HG03432 (cell line): ENCODE data around the gene SLC6A9.
A peak's percentile ranks its signal among the peaks of the same experiment; 100 is the strongest.

ENCODE experiments used
- ATAC-seq: cut with Tn5 transposase; IDR thresholded peaks from one replicate; pipeline ENCODE4 v1.9.1; 2021; ENCODE audit warnings: mild to moderate bottlenecking, moderate library complexity; ENCODE audit not compliant: unreplicated experiment

Gene SLC6A9

DNA sequence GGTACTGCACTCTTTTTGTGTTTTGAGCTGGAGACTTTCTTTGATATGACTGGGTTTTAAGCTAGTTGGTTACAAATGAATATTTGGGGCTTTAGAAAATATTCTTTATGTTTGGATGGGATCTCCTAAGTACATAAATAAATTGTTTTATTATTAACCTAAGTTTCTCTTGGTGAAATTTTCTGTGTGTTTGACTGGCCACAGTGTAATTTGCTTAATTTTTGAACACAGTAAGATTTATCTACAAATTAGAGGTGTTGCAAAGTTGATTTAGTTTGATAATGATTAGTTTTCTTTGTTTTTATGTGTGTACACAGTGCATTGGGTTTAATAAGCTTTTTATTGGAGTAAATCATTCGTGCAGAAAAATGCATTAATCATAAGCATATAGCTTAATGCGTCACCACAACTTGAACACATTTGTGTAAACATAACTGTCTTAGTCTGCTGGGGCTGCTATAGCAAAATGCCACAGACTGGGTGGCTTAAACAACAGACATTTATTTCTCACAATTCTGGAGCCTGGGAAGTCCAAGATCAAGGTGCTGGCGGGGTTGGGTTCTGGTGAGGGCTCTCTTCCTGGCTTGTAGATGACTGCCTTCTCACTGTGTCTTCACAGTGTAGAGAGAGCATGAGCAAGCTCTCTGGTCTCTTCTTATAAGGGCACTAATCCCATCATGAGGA, 17.4 kb upstream of the SLC6A9 start:
- ATAC-seq, result no peak

DNA sequence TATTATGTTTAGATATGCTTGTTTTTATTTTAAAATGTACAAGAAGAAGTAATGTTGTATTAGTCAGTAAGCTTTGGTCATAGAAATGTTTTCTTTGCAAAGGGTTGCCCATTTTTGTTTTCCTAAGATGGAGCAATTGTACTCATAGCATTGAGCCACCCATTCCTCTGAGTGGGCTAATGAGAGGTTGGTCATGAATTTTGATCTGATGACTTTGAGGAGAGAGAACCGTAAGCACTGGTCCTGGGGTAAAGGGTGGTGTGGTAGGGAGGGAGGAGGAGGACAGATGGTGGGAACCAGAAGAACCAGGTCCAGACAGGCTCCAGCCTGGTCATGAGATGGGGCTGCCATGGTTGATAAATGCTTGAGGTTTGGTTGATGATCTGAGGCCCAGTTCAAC, 15.9 kb upstream of the SLC6A9 start:
- no peak for ATAC-seq

DNA sequence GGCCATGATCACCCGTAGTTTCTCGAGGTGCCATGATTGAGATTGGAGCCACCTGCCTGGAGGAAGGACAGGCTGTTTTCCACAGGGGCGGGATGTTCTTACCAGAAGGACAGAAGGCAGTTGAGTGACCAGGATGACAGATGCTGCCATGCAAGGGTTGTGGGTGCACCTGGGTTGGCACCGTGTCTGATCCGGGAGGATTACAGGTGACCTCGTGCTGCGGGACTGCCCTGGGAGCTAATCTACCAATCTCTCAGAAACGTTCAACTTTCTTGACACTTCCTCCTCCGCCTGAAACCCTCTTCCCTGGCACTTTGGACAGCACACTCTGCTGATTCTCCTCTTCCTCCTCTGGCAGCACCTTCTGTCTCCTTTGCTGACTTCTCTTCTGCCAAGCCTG, 13.8 kb upstream of the SLC6A9 start:
- ATAC-seq, result no peak

DNA sequence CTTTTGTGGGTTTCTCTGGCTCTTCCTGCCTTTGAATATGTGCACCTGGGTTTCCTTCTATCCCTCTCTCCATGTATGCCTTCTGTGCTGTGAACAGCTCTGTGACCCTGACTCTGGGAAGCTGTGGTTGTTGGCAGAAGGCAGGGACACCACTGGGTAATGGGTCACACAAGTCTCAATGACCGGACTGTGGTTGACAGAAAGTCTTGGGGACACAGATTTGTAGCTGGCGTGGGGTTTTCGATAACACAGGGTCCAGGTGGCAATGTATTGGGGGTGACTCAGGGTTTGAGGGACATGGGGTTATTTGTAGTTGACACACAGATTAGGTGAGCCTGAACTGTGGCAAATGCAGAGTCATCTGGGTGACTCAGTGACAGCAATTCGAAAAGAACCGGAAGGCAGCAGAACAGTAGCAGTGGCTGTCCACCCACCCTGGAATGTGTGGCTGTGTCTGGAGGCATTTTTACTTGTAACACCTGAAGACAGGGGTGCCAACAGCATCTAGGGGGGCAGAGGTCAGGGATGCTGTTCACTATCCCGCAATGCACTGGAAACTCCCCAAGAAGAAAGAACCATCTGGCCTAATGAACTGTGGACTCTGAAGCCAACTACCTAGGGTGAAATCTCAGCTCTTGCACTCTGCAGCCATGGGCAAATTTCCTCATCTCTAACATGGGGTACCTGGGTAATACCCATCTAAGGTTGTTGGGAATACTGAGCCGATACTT, 13.0 kb upstream of the SLC6A9 start:
- no peak for ATAC-seq

DNA sequence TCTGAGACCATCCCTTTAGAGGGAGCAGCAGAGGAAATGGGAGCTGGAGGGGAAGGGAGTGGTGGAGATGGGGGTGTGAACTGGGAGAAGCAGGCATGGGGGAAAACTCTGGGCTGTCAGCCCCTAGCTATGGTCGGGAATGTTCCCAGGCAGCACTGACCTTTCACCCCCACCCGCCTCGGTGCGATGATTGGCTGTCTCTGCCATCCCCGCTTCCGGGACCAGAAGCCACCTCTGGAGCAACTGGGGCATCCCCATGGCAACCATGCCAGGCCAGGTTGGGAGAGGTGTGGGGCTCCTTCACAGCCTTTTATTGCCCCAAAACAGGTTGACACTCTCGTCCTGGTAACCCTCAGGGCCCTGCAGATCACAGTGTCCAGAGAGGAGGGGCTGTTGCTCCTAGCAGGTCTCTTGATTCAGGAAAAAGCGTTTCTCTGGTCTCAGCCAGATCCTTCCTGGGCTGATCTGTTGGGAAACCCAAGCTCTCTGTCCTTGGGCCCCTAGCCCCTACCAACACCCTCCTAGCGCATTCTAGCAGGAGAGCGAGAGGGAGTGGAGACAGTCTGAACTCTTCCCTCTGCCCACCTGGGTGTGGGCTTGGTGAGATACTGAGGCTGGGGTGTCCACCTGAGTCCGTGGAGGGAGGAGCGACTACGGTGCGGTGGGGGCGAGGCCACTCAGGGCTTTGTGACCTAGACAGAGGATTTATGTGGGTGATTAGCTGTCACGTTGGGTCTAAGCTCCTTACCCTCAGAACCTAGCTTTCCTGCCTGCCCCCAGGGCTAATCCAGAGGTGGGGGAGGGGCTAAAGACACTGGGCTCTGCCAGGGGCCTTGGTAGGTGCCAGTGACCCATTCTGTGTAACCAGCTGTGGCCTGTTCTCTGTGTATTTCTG, 12.2 kb upstream of the SLC6A9 start:
- no peak for ATAC-seq

DNA sequence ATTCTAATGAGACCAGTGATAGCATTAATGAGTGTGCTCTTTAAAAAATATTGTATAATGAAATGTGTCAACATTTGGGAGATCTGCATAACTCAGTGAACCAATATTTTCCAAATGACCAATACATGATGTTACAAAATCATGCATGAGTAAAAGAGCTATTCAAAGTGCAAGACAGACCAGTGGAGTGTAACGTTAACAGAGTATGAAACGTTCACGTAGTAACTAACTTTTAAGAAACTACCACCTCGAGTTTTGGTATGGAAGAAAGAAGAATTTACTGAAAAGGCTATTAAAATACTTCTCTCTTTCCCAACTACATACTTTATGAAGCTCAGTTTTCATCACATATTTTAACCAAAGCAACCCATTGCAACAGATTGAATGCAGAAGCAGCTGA, 9.6 kb upstream of the SLC6A9 start:
- no peak for ATAC-seq

DNA sequence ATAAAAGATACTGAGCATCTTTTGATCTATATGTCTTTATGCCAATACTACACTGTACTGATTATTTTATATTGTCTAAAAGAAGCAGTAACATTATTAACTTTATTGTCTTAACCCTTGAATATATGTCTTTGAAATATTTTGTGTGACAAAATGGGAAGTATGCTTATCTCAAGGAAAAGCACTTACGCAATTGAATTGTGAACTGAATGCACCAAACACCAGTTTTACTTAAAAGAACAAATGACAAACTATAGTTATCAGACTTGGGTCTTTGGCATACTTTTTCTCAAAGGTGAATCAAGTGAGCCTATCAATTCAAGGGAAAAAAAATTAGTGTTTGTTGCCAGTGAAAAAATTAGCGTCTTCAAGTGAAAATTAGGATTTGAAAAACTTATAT, 9.2 kb upstream of the SLC6A9 start:
- ATAC-seq, result no peak

DNA sequence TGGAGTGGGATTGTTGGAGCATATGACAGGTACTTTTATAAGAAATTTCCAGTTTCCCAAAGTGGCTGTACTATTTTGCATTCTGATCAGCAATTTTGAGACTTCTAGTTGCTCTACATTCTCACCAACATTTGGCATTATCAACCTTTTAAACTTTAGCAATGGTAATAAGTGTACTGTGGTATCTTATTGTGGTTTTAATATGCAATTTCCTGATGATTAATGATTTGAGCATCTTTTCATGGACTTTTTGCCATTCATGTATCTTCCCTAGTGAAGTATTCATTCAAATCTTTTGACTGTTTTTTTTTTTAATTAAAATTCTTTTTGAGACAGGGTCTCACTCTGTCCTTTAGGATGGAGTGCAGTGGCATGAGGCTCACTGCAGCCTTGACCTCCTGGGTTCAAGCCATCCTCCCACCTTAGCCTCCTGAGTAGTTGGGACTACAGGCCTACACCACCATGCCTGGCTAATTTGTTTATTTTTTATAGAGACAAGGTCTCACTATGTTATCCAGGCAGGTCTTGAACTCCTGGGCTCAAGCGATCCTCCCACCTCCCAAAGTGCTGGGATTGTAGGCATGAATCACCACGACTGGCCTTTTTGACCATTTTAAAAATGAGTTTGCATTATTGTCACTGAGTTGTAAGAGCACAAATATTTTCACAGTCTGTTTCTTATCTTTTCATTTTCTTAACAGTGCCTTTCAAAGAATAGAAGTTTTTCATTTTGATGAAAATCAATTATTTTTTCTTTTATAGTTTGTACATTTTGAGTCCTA, 7.8 kb upstream of the SLC6A9 start:
- no peak for ATAC-seq

DNA sequence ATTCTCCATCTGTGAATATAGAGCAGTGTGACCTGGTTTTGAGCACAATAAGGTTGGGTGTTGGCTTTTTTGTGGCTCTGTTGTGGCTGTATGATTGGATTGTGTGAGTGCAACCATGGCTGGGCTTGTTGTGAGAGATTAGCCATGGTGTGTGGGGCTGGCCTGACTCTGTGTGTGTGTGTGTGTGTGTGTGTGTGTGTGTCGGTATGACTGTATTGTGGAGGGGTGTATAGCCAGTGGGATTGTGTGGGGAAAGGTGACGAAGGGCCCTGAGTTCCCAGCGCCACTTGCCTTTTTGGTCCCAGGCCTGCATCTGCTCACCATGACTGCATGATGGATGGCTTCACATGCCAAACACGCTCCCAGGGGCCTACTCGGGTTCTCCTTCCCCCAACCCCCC, 5.9 kb upstream of the SLC6A9 start:
- ATAC-seq, result no peak

DNA sequence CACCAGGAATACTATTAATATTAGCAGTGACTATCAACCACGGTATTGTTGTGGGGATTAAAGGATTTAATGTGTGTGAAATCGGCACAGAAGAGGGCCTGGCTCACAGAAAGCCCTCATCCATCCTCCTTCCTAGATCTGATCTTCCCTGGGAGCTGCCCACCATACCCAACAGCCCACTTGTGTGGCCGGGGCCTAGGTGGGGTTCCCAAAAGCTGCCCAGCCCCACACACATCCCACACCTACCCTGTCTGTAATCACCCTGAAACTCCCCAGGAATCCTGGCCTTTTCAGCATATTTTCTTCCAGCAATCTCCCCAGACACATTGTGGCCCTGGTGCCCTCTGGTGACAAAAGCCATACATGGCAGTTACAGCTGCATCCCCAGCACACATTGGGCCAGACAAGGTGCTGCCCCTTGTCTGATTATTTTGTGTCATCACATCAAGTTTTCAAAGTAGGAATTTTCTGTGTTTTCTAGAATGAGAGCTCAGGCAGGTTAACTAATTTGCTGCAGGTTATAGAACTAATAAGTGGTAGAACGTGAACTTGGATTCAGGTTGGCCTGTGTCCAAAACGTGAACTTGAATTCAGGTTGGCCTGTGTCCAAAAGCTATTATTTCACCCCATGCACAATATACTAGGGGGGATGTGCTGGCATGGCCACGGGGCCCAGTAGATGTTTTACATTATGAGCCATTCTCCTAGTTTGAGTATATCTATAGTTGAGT, 5.3 kb upstream of the SLC6A9 start:
- no peak for ATAC-seq

DNA sequence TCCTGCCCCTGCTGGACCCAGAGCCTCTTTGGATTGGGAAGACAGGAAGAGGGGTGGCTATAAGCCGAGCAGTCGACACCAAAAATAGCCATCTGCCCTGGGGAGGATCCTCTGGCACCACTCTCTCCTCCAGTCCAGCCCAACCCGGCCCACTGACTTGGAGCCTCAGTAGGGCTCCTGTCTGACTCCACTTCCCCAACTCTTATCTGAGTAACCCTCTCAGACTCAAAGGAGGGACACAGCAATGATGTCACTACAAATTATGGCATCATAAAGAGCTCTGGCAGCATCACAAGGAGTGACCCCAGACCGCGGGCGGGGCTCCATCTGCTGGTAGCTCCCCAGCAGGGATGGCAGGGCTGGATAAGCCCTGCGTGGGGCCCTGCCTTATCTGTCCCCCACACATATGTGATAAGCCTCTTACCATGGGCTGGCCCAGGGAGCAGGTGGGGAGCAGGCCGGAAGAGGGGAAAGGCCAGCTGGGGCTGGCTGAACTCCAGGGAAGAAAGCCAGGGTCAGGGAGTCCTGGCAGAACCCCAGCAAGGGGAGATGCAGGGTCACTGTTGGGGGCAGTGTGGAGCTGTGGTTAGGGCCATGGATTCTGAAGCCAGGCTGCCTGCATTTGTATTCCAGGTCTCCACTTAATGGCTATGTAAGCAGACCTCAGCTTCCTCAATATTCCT, 4.6 kb upstream of the SLC6A9 start:
- ATAC-seq, result no peak

DNA sequence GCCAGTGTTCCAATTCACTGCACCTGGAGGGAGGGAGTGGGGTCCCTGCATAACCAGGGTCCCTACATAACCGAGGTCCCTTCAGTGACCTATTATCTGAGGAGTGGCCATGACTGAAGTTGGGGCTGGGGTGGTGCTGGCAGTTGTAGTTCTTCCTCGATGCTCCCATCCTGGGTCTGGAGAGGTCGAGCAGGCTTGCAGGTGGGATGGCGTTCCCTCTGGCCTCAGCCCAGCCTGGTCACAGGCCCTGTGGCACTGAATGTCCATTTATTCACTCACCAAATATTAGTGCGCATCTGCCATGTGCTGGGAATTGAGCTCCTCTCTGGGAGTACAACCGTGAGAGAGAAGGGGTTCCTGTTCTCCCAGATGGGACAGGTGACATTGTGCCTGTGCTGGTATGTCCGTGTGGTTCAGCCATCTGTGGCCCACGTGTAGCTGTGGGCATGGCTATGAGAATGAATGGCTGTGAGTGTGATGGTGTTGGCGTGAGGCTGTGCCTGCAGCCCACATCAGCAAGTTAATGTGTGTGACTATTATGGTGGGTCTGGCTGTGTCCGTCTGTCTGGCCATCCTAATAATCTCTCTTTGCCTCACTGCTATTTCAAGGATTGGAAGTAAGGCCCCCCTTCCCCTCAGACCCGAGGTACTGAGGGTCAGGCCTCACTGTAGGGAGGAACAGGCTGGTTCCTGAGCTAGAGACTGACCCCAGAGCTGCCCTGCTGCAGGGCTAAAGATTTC, 3.9 kb upstream of the SLC6A9 start:
- ATAC-seq, result no peak

DNA sequence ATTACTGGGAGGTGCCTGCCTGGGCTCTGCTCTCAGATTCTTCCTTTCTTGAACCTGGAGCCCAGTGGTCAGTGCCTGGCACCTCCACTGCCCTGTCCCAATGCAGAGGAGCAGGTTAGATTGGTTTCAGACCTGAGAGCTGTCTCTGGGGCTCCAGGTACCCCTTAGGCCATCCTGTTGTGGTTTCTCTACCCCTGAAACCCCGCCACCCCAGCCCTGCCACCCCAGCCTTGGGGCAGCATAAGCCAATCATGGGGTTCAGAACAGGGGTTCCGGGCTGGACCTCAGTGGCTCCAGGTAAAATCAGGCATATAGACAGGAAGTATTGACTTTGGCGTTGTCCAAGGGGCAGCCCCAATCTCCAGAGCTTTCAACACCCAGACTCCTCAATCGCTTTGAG, 3.2 kb upstream of the SLC6A9 start:
- no peak for ATAC-seq

DNA sequence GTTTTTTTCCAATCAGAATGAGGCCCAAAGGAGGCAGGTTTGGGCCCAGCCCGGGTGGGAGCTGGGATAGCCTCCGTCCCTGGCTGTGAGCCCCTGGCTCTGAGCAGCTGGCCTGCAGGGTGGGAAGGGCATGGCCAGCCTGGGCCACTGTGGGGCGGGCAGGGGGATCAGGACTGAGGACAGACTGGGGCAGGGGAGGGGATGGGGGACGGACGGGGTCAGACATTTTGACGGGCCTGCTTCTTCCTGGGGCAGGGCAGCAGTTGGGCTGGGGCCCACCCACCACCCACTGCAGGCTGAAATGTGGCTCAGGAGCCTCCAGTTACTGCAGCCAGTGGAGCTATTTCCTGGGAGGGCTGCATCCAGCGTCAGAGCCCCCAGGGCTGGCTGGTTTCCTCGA, 2.5 kb upstream of the SLC6A9 start:
- ATAC-seq, result no peak

DNA sequence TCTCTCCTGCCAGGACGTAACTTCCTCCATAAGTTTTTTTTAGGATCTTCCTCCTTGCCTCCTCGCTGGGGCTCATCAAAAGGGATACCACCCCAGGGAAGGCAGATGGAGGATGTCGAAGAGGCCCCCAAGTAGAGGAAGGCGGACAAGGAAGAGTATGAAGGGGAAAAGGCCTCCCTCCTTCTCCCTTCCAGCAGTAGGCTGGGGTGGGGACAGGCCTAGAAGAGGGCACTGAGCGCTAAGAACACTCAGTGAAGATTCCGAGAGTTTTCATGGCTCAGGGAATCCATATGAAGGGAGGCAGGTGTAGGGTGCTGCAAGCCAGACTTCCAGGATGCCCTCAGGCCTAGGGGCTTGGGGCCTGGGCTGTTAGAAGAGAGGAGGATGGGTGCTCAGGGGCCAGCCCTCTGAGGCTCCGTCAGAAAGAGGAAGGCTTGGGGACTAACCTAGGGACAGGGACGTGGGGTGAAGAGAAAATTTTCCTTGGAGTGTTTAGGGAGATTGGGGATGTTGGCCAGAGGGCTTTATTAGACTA, 1.8 kb upstream of the SLC6A9 start:
- ATAC-seq, result no peak

DNA sequence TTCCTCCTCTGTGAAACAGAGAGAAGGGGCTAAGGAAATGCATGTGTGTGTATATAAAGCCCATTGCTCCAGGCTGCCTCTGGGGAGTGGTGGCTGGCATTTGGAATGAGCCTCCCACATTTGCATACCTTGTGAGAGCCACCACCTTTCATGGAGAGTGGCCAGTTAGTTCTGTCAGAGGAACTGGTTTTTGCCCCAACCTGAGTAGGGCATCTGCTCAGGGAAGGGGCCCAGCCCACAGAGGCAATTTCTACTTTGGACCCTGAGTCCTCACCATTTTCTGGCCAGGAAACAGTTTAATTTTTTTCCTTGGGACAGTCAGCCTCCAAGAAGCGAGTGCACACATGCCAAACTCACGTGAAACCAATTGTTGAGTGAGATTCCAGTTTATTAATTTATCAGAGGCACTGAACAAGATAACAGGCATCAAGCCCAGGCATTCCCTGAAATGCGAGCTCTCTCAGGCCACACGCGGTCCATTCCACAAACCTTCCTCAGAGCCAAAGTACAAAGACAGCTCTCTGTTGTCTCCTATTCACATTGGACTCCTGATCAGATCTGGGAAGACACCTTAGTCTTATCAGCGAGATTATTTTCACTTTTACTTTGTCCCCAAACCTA, 1.0 kb upstream of the SLC6A9 start:
- no peak for ATAC-seq

DNA sequence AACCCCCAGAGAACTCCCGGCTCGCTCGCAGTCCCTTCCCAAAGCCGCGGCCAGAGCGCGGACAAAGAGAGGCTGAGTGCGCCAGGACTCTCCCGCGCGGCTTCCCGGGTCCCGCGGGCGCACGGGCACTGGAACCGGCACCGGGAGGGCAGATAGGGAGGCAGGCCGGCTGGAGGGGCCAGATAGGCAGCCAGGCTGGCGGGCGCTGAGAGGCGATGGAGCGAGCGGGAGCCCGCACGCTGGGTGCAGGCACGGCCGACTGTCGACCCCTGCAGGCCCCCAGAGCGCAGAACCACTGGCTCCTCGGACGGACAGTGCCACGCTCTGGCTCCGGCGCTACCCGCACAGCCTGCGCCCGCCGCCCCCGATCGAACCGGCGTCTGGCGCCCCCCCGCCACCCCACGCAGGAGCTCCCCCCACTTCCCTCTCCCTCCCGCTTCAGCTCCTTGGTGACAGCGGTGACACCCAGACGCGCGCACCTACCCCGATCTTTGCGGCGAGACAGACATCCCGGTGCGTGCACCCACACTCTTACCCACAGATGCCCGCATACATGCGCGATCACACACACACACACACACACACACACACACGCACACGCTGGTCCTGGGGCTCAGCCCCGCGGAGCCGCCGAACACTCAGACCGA, 534 bp downstream of the SLC6A9 start:
- peak; percentile 20 for ATAC-seq
